ENCODE data around the gene SFMBT1. TPM values are rescaled to one million over a fixed set of nuclear protein-coding genes. Genes with fewer than 3 reads are reported as not detected.

SFMBT1 gene
- polyA plus RNA-seq, 2 of the 4 experiments (the other 2 are of a cell fraction) = 7.0 to 9.9 TPM

DNA sequence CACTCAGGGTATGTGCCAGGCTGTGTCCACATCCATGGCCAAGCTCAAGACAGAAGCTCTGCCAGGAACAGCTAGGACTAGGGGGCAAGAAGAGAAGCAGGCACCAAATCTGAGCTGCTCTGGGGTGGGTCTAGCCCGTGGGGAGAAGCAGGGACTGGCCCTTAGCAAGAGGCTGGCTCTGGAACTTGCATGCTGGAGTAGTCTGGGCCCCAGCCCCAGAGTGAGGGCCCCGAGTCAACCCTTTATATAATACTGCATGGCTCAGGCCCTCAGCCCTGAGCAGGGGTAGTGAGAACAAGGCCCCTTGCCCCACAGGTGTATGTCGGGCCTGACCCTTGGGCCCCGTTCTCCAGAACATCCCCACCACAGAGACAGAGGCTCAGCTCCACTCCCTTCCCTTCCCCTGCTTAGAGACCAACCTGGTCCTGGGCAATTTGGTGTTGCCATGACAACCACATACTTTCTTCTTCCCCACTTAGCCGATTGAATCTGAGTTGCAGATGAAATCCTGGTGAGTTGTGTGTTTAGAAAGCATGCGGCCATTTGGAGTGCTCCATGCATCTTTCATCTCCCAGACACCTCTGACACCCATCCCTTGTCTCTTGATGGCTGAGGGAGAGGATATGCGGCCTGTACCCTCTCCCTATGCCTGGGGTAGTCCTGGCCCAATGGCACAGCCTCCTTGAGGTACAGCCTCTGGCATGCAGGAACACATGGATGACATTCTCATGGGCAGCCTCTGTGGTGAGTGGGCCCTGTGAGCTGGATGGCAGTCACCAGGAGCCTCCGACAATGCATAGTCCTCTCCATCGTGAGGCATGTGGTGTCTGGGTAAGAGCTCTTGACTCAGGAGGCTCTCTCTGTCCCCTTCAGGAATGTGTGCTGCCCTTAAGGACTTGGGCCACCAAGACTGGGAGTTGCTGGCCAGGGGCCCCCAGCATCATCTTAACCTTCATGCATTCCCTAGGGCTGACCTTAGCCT, 29.2 kb upstream of the SFMBT1 start:
- FAIRE-seq (no peak), DNase-seq (ENCODE audit: low read depth in 1 of 2, low spot score in 1 of 2) (no peak), ATAC-seq (no peak)
- Histone ChIP-seq H3K4me3 (no peak overlapping the region), H3K27ac (no peak overlapping the region), H3K9me3 (no peaks in the 10 kb centered on the region), H3K4me1 (no peaks in the 10 kb centered on the region), H3K4me2 (no peak overlapping the region)
- WGBS (ENCODE audit: missing lambda C conversion rate) = 75% methylated on average over 9 of the region's 9 CpGs
- TF ChIP-seq, protein P1, sequence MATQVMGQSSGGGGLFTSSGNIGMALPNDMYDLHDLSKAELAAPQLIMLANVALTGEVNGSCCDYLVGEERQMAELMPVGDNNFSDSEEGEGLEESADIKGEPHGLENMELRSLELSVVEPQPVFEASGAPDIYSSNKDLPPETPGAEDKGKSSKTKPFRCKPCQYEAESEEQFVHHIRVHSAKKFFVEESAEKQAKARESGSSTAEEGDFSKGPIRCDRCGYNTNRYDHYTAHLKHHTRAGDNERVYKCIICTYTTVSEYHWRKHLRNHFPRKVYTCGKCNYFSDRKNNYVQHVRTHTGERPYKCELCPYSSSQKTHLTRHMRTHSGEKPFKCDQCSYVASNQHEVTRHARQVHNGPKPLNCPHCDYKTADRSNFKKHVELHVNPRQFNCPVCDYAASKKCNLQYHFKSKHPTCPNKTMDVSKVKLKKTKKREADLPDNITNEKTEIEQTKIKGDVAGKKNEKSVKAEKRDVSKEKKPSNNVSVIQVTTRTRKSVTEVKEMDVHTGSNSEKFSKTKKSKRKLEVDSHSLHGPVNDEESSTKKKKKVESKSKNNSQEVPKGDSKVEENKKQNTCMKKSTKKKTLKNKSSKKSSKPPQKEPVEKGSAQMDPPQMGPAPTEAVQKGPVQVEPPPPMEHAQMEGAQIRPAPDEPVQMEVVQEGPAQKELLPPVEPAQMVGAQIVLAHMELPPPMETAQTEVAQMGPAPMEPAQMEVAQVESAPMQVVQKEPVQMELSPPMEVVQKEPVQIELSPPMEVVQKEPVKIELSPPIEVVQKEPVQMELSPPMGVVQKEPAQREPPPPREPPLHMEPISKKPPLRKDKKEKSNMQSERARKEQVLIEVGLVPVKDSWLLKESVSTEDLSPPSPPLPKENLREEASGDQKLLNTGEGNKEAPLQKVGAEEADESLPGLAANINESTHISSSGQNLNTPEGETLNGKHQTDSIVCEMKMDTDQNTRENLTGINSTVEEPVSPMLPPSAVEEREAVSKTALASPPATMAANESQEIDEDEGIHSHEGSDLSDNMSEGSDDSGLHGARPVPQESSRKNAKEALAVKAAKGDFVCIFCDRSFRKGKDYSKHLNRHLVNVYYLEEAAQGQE (IDR thresholded peaks at IDR 0.05) = no peak
- no peak for TF ChIP-seq RARB (CRISPR knock-in tag; IDR thresholded peaks at IDR 0.05)
- ChIA-PET POLR2A (no interaction called here), CTCF (interaction anchor here (1.0 to 5.8 kb wide), 2 partner anchors 28 to 223 kb away, joined by 3 to 31 read pairs; no protein-coding TSS in a partner anchor)

DNA sequence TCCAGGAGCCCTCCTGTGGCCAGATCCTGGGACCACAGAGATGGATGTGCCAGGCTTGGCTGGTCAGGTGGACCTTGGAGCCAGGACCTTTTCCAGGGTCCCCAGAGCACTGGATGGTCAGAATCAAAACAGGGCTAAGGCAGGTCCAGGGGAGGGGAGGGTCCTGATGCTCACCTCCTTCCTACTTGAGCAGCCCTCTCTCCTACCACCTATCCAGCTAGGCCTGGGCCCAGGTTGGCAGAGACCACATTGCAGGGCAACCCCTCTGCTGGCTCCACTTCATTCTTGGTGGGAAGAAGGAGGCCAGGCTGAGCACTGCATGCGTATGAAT, 28.5 kb upstream of the SFMBT1 start:
- Histone ChIP-seq H3K4me3 (no peak overlapping the region), H3K4me1 (no peaks in the 10 kb centered on the region), H3K4me2 (no peak overlapping the region), H3K27ac (no peak overlapping the region), H3K9me3 (no peaks in the 10 kb centered on the region)
- no CpG with 5 or more reads among the region's 1 CpG for WGBS (ENCODE audit: missing lambda C conversion rate)
- POLR2A ChIA-PET = no interaction called here
- DNase-seq (ENCODE audit: low read depth in 1 of 2, low spot score in 1 of 2) (no peak), ATAC-seq (no peak), FAIRE-seq (no peak)
- CTCF ChIA-PET = interaction anchor here (0.6 to 5.8 kb wide), 3 partner anchors 9 to 222 kb away, joined by 3 to 31 read pairs (median 3); no protein-coding TSS in a partner anchor
- TF ChIP-seq SREBF2 (IDR thresholded peaks at IDR 0.05) = no peak
- TF ChIP-seq EHF (CRISPR knock-in tag; IDR thresholded peaks at IDR 0.05) = no peak
- TF ChIP-seq HOXB13 (CRISPR knock-in tag; IDR thresholded peaks at IDR 0.05; ENCODE audit: low read depth) = no peak
- TF ChIP-seq FOXS1 (CRISPR knock-in tag; IDR thresholded peaks at IDR 0.05) = no peak
- TF ChIP-seq KDM5A (IDR thresholded peaks at IDR 0.05) = no peak
- TF ChIP-seq KDM1A (IDR thresholded peaks at IDR 0.05; ENCODE audit: low read depth) = no peak

DNA sequence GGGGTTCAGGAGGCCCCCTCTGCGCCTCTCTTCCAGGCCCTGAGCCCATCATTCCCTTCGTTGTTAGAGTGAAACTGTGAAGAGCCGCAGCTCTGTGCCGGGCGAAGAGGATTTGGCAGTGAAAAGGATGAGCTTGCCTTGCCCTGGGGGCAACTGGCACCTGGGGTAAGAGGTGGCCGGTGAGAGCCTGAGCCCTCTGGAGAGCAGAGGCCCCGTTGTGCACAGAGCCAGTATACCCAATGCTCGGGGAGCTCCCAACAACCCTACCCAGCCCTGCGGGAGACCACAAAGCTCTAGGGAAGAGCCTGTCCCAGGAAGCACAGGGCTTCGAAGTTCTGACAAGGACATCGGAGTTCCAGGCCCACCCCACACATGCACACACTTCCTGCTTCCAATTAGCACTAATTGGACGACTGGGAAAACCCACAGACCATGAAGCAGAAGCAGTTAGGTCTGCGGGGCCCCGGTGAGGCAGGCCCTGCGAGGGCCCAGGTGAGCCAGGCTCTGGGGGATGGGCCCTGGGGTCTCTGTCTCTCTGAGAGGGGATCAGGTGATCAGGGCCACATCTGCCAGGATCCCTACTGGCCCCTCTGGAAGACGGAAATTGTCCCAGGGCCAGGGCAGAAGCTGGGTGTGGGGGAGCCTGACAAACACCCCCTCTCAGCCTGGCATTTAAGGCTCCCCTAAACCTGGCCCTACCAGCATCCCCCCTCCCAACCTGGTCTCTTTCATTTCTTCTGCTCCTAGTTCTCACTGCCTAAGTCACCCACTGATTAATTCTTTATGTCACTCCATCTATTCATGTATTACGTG, 27.9 kb upstream of the SFMBT1 start:
- FAIRE-seq (no peak), ATAC-seq (no peak), DNase-seq (ENCODE audit: low read depth in 1 of 2, low spot score in 1 of 2) (no peak)
- ChIA-PET POLR2A (no interaction called here), CTCF (interaction anchor here (0.6 to 5.8 kb wide), 9 partner anchors 9 to 603 kb away, joined by 3 to 31 read pairs (median 3); no protein-coding TSS in a partner anchor)
- WGBS (ENCODE audit: missing lambda C conversion rate) = 83% methylated on average over 12 of the region's 17 CpGs
- Histone ChIP-seq H3K27ac (peak overlapping the region; percentile 70 to 79; a peak in 5 of 6 replicates), H3K9me3 (no peaks in the 10 kb centered on the region), H3K4me3 (no peak overlapping the region; the same call in 2 of the 3 replicates), H3K4me2 (peak overlapping the region; percentile 96), H3K4me1 (no peaks in the 10 kb centered on the region)
- TF ChIP-seq JUNB (IDR thresholded peaks at IDR 0.05) (no peak), TFCP2L1 (CRISPR knock-in tag; IDR thresholded peaks at IDR 0.05) (no peak), MAZ (IDR thresholded peaks at IDR 0.05; ENCODE audit: borderline replicate concordance, low read depth, low read length) (no peak)
- TF ChIP-seq, protein P2, sequence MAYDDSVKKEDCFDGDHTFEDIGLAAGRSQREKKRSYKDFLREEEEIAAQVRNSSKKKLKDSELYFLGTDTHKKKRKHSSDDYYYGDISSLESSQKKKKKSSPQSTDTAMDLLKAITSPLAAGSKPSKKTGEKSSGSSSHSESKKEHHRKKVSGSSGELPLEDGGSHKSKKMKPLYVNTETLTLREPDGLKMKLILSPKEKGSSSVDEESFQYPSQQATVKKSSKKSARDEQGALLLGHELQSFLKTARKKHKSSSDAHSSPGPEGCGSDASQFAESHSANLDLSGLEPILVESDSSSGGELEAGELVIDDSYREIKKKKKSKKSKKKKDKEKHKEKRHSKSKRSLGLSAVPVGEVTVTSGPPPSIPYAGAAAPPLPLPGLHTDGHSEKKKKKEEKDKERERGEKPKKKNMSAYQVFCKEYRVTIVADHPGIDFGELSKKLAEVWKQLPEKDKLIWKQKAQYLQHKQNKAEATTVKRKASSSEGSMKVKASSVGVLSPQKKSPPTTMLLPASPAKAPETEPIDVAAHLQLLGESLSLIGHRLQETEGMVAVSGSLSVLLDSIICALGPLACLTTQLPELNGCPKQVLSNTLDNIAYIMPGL (CRISPR knock-in tag; IDR thresholded peaks at IDR 0.05; ENCODE audit: borderline replicate concordance) = no peak
